Cardiac muscle cell (in vitro differentiated cells and primary cell): ENCODE data around the gene NRIP2. TPM values are rescaled to one million over a fixed set of nuclear protein-coding genes. Genes with fewer than 3 reads are reported as not detected.

ENCODE experiments used
- DNase-seq, 2 donors: peaks; one replicate each; pipeline versions ENCODE4 v3.0.0 to v3.0.0-alpha.2; 2010 to 2017; ENCODE audit warnings: low read depth in 1 of 2, low spot score in 1 of 2
- H3K27ac ChIP-seq: fragments of 200-600 bp; sonication (generic); 2 replicates; pipeline ENCODE4 v1.5.1; 2016
- H3K27me3 ChIP-seq: fragments of 200-600 bp; sonication (generic); 2 replicates; pipeline ENCODE4 v1.6.0; 2016; ENCODE audit warnings: control low read depth
- H3K36me3 ChIP-seq: fragments of 200-600 bp; sonication (generic); 2 replicates; pipeline ENCODE4 v1.5.1; 2016; ENCODE audit warnings: control low read depth
- H3K4me1 ChIP-seq: fragments of 200-600 bp; sonication (generic); 2 replicates; pipeline ENCODE4 v1.8.1; 2017; ENCODE audit warnings: low read depth, mild to moderate bottlenecking, mixed run types
- H3K4me3 ChIP-seq: fragments of 200-600 bp; sonication (generic); 2 replicates; pipeline ENCODE4 v1.5.1; 2016; ENCODE audit warnings: mild to moderate bottlenecking
- H3K9me3 ChIP-seq: fragments of 200-600 bp; sonication (generic); 2 replicates; pipeline ENCODE4 v1.5.1; 2017; ENCODE audit warnings: low read depth, mild to moderate bottlenecking, control low read depth
- CTCF ChIP-seq: IDR thresholded peaks from 2 replicates; pipeline ENCODE4 v1.5.1; 2012; ENCODE audit warnings: low read depth, mild to moderate bottlenecking, low read length
- polyA plus RNA-seq: library from polyadenylated mRNA; unstranded; fragments of >200 nt; fragmentation: Nextera tagmentation; extraction: Ambion mirVana; gene quantifications from 2 replicates; pipeline ENCODE4 v1.2.1, GENCODE V29; 2016
- total RNA-seq: library from RNA; depleted of rRNA; stranded (reverse); fragments of >200 nt; gene quantifications from 2 replicates; pipeline ENCODE4 v1.2.3, GENCODE V29; 2016

NRIP2 gene
- total and polyA plus RNA-seq, 2 experiments from 2014 or later, result 1.4 TPM; not detected in 1

GRCh38 chr12:2792671-2793500 lies 41.9 kb downstream of the NRIP2 start:
- Histone ChIP-seq H3K27ac (no peak overlapping the region), H3K4me3 (no peak overlapping the region), H3K36me3 (peaks cover 6% of the 10 kb centered on the region), H3K4me1 (peaks cover 8% of the 10 kb centered on the region), H3K27me3 (no peaks in the 10 kb centered on the region), H3K9me3 (no peaks in the 10 kb centered on the region)
- TF ChIP-seq CTCF, result no peak
- DNase-seq, result no peak

GRCh38 chr12:2791089-2791488 lies 43.7 kb downstream of the NRIP2 start:
- Histone ChIP-seq H3K36me3 (no peaks in the 10 kb centered on the region), H3K4me1 (peaks cover 2% of the 10 kb centered on the region), H3K4me3 (no peak overlapping the region), H3K9me3 (no peaks in the 10 kb centered on the region), H3K27ac (no peak overlapping the region), H3K27me3 (no peaks in the 10 kb centered on the region)
- no peak for DNase-seq
- TF ChIP-seq CTCF, result no peak

GRCh38 chr12:2785017-2785416 lies 49.8 kb downstream of the NRIP2 start:
- H3K4me3 ChIP-seq, result no peak overlapping the region
- peaks cover 16% of the 10 kb centered on the region for H3K27me3 ChIP-seq
- H3K36me3 ChIP-seq, result no peaks in the 10 kb centered on the region
- H3K9me3 ChIP-seq, result no peaks in the 10 kb centered on the region
- TF ChIP-seq CTCF, result no peak
- no peak for DNase-seq
- no peaks in the 10 kb centered on the region for H3K4me1 ChIP-seq
- H3K27ac ChIP-seq, result no peak overlapping the region

GRCh38 chr12:2783936-2784600 lies 50.8 kb downstream of the NRIP2 start:
- Histone ChIP-seq H3K36me3 (no peaks in the 10 kb centered on the region), H3K27ac (no peak overlapping the region), H3K4me1 (no peaks in the 10 kb centered on the region), H3K4me3 (no peak overlapping the region), H3K27me3 (peaks cover 16% of the 10 kb centered on the region), H3K9me3 (no peaks in the 10 kb centered on the region)
- peak; percentile 73 to 74 for DNase-seq
- peak; percentile 95 for TF ChIP-seq CTCF

GRCh38 chr12:2779281-2779680 lies 55.6 kb downstream of the NRIP2 start:
- no peak for TF ChIP-seq CTCF
- H3K9me3 ChIP-seq, result no peaks in the 10 kb centered on the region
- no peaks in the 10 kb centered on the region for H3K4me1 ChIP-seq
- no peak for DNase-seq
- H3K27me3 ChIP-seq, result peaks cover 9% of the 10 kb centered on the region
- no peak overlapping the region for H3K4me3 ChIP-seq
- no peak overlapping the region for H3K27ac ChIP-seq
- H3K36me3 ChIP-seq, result no peaks in the 10 kb centered on the region
